ENCODE data around the gene ELAVL4. TPM values are rescaled to one million over a fixed set of nuclear protein-coding genes. Genes with fewer than 3 reads are reported as not detected.

ELAVL4 gene
- total and polyA plus RNA-seq, 9 of the 15 experiments (the other 6 are each of a cell fraction or from before 2014, with no cell fraction given): not detected

DNA sequence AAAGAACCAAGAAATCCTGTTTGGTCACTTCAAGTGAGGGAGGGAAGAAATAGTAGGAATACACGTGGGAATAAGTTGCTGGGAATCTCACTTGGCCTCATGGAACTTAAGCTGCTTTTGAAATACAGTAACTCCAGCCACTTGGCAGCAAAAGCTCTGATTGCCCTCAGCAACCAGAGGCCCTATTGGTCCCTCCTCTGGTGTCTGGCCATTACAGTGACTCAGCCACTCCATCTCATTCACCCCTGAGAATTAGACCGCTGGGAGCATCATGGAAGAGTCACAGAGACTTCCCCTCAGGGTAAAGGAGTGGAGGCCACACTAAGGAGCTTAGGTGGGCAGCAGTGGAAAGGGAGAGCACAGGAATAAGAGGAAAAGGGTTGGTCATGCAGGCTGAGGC lies 99.6 kb downstream of the ELAVL4 start:
- WGBS (ENCODE audit: insufficient coverage, low coverage, missing lambda C conversion rate): 4% methylated on average over 2 of the region's 2 CpGs
- ATAC-seq: no peak
- no peak overlapping the region for H2AFZ ChIP-seq (ENCODE audit: low read depth, low read length)
- in situ Hi-C loops (cut with MboI): no loop called here
- no peak overlapping the region for H3K27ac ChIP-seq (ENCODE audit: extremely low read depth, low read depth, low read length)
- H3K79me2 ChIP-seq (ENCODE audit: control insufficient read depth, insufficient read depth, low read length): no peaks in the 10 kb centered on the region
- no peak overlapping the region for H3K9ac ChIP-seq (ENCODE audit: insufficient read depth in 1 of 2, low read depth in 2 of 2, low read length in 2 of 2)
- H4K20me1 ChIP-seq (replicated peaks; ENCODE audit: control insufficient read depth, insufficient read depth, low read length): no peaks in the 10 kb centered on the region
- no peak overlapping the region for H3K4me3 ChIP-seq
- ChIA-PET CTCF (ENCODE audit: low intra/inter-chr PET ratio) (no interaction called here), POLR2A (no interaction called here)
- TF ChIP-seq EGR1 (conservative IDR thresholded peaks at IDR 0.05) (no peak), EP300 (IDR thresholded peaks at IDR 0.05; ENCODE audit: low read length) (no peak), FOXM1 (IDR thresholded peaks at IDR 0.05; ENCODE audit: low read depth) (no peak), FOXM1 (CRISPR knock-in tag; IDR thresholded peaks at IDR 0.05; ENCODE audit: low read depth) (no peak), MEIS2 (IDR thresholded peaks at IDR 0.05; ENCODE audit: partially characterized antibody) (no peak), OTX1 (CRISPR knock-in tag; IDR thresholded peaks at IDR 0.05) (no peak), SRSF3 (IDR thresholded peaks at IDR 0.05; ENCODE audit: insufficient read depth, low read length) (no peak), ZNF324 (CRISPR knock-in tag; IDR thresholded peaks at IDR 0.05) (no peak), U2AF2 (optimal IDR thresholded peaks at IDR 0.05; ENCODE audit: low read depth, low read length) (no peak), GTF2A2 (tag; IDR thresholded peaks at IDR 0.05) (no peak), ESRRB (CRISPR knock-in tag; IDR thresholded peaks at IDR 0.05; ENCODE audit: borderline replicate concordance) (no peak), NFE2 (IDR thresholded peaks at IDR 0.05; ENCODE audit: low read depth) (no peak), MTA3 (IDR thresholded peaks at IDR 0.05; ENCODE audit: borderline replicate concordance) (no peak), PHF21A (IDR thresholded peaks at IDR 0.05; ENCODE audit: borderline replicate concordance, low read depth) (no peak), GABPA (tag; conservative IDR thresholded peaks at IDR 0.05; ENCODE audit: low read depth) (no peak), CHD1 (IDR thresholded peaks at IDR 0.05; ENCODE audit: low read length) (no peak), MYBL2 (IDR thresholded peaks at IDR 0.05; ENCODE audit: low read depth) (no peak), MYBL2 (CRISPR knock-in tag; IDR thresholded peaks at IDR 0.05; ENCODE audit: borderline replicate concordance) (no peak)
- TF ChIP-seq, protein P1, sequence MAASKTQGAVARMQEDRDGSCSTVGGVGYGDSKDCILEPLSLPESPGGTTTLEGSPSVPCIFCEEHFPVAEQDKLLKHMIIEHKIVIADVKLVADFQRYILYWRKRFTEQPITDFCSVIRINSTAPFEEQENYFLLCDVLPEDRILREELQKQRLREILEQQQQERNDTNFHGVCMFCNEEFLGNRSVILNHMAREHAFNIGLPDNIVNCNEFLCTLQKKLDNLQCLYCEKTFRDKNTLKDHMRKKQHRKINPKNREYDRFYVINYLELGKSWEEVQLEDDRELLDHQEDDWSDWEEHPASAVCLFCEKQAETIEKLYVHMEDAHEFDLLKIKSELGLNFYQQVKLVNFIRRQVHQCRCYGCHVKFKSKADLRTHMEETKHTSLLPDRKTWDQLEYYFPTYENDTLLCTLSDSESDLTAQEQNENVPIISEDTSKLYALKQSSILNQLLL (CRISPR knock-in tag; IDR thresholded peaks at IDR 0.05; ENCODE audit: borderline replicate concordance): no peak
- TF ChIP-seq, protein P2, sequence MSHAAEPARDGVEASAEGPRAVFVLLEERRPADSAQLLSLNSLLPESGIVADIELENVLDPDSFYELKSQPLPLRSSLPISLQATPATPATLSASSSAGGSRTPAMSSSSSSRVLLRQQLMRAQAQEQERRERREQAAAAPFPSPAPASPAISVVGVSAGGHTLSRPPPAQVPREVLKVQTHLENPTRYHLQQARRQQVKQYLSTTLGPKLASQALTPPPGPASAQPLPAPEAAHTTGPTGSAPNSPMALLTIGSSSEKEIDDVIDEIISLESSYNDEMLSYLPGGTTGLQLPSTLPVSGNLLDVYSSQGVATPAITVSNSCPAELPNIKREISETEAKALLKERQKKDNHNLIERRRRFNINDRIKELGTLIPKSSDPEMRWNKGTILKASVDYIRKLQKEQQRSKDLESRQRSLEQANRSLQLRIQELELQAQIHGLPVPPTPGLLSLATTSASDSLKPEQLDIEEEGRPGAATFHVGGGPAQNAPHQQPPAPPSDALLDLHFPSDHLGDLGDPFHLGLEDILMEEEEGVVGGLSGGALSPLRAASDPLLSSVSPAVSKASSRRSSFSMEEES (CRISPR knock-in tag; IDR thresholded peaks at IDR 0.05): no peak
- TF ChIP-seq, protein P3, sequence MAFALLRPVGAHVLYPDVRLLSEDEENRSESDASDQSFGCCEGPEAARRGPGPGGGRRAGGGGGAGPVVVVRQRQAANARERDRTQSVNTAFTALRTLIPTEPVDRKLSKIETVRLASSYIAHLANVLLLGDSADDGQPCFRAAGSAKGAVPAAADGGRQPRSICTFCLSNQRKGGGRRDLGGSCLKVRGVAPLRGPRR (CRISPR knock-in tag; IDR thresholded peaks at IDR 0.05): no peak
- TF ChIP-seq, protein P4, sequence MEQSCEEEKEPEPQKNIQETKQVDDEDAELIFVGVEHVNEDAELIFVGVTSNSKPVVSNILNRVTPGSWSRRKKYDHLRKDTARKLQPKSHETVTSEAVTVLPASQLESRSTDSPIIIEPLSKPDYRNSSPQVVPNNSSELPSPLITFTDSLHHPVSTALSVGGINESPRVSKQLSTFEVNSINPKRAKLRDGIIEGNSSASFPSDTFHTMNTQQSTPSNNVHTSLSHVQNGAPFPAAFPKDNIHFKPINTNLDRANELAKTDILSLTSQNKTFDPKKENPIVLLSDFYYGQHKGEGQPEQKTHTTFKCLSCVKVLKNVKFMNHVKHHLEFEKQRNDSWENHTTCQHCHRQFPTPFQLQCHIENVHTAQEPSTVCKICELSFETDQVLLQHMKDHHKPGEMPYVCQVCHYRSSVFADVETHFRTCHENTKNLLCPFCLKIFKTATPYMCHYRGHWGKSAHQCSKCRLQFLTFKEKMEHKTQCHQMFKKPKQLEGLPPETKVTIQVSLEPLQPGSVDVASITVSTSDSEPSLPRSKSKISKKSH (CRISPR knock-in tag; IDR thresholded peaks at IDR 0.05): no peak
- no TSS peak for BruUV-seq (replicated peaks)
- no peaks in the 10 kb centered on the region for H3K9me1 ChIP-seq (ENCODE audit: control insufficient read depth, insufficient read depth, low read length)
- no peaks in the 10 kb centered on the region for H3K4me1 ChIP-seq (replicated peaks in 1 of 2; ENCODE audit: control insufficient read depth in 2 of 2, insufficient read depth in 2 of 2, low read length in 2 of 2)
- no peak for FAIRE-seq
- no peak overlapping the region for H3K4me2 ChIP-seq (ENCODE audit: insufficient read depth, low read length)
- no peaks in the 10 kb centered on the region for H3K27me3 ChIP-seq (ENCODE audit: control insufficient read depth in 2 of 2, insufficient read depth in 2 of 2, low read length in 2 of 2)
- no peaks in the 10 kb centered on the region for H3K36me3 ChIP-seq (ENCODE audit: control insufficient read depth, insufficient read depth, low read length)
- no peaks in the 10 kb centered on the region for H3K9me3 ChIP-seq (replicated peaks; ENCODE audit: control insufficient read depth, insufficient read depth, low read depth, low read length)
- DNase-seq (ENCODE audit: extremely low read depth in 1 of 4, low spot score in 3 of 4): no peak
- intact Hi-C loops (cut with micrococcal nuclease): no loop called here
